Inflammatory macrophage (primary cell): Measurements from ENCODE around the gene ZBTB37.
"Not testable (repeated sequence)": the region's sequence is repeated elsewhere in the genome, so short reads cannot be mapped to it uniquely, and the experiment has no call there.

Source experiments
- DNase-seq, 2 donors: peaks; one replicate each; pipeline ENCODE4 v3.0.0-alpha.2; 2020 to 2022

Gene ZBTB37

GRCh38 chr1:173913111-173913510, 44.9 kb downstream of the ZBTB37 start:
- DNase-seq = no peak

DNA sequence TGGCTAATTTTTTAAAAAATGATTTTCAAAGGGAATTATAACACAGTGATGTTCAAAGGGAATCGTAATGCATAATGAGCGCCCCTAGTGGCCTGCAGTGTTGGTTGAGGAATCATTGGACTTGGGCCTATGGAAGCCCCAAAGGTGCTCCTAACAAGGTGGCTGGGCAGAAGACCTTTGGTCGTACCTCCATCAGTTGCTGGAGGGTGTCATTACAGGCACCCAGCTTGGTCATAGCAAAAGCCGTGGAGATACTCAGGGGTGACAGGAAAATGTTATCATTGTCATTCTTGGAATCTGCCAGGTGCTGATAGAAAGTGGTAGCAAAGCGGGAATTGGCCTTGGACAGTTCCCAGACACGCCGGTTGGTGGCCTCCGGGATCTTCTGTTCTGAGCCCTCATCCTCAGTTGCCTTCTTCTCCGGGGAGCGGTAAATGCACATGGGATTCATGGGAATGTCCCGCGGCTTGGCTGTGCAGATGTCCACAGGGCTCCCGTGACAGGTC, 46.2 kb downstream of the ZBTB37 start:
- peak; percentile 4 to 24 for DNase-seq

- DNase-seq = no peak
Observed at GRCh38 chr1:173915596-173915995, 47.4 kb downstream of the ZBTB37 start.

DNA sequence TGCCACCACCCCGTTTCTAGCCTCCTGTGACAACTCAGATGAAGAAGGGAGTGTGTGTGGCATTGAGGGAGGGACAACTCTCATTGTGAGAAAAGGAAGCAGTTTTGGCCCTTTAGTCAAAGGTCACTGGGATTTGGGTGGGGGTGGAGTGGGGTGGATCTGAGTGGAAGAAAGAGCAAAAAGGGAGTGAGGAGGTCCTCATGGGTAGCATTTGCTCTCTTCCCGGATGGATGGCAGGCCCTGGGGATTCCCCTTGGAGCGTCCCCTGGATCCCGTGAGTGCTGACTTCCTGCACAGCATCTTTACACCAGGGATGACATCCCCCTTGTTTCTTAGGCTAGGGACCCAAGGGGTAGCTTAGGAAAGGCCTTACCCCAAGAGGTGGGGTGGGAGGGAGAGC, 48.5 kb downstream of the ZBTB37 start:
- no peak for DNase-seq

DNA sequence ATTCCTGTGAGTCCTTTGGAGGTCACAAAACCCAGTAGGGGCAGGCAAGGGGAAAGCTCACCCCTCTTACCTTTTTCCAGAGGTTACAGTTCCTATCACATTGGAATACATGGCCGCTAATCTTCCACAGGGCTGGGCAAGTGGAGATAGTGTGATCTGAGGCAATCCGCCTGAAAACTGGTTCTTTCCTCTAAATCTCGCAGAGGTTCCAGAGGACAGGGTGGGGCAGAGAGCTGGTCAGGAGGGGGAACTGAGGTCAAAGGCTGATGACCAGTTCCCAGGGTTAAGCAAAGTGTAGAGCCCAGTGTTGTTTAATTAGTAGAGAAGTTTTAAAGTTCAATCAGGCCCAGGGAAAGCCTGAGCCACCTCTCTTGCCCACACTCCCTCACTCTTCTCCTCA, 49.0 kb downstream of the ZBTB37 start, which contains the start of gene SERPINC1:
TSS of gene SERPINC1 (minus strand) at position 179 of the 400 bp plus-strand sequence. CDS start at position 111, 68 bp downstream.
- no peak for DNase-seq

DNA sequence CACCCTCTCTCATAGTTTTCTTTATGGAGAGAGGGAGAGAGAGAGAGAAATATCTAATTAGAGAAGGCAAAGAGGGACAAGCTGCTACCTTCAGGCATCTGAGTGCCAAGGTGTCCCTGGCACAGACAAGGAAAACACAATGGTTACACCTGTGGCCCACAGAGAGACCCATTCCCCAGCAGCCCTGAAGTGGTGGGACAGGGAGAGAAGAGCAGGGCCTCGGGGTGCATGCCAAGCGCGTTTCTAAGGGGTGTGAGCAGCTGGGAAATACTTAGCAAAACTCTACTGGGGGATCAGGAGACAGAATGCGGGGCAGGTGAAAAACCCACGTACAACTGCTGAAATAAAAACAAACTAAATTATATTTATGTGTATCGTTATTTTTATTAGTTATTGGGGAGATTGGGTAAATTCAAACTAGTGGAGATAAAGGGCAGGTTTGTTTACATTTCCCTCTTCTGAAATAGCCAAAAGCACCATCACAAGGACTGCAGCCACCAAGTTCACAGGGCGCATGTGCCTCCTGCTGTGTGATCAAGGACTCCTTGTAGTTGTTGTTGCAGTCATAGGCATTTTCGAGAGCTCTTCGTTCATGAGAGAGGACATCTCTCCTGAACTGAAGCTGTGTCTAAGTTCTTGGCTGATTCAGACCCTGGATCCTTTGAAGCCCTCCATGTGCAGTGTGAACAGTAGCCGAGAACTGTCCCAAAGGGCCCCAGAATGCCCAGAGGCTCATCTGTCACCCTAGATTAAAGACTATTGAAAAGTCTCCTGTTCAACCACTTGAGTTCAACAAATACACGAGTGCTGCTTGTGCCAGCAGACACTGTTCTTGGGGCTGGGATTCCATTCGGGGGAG, 49.7 kb downstream of the ZBTB37 start:
- no peak for DNase-seq

- no peak for DNase-seq
Observed at GRCh38 chr1:173920861-173921260, 52.7 kb downstream of the ZBTB37 start.

DNA sequence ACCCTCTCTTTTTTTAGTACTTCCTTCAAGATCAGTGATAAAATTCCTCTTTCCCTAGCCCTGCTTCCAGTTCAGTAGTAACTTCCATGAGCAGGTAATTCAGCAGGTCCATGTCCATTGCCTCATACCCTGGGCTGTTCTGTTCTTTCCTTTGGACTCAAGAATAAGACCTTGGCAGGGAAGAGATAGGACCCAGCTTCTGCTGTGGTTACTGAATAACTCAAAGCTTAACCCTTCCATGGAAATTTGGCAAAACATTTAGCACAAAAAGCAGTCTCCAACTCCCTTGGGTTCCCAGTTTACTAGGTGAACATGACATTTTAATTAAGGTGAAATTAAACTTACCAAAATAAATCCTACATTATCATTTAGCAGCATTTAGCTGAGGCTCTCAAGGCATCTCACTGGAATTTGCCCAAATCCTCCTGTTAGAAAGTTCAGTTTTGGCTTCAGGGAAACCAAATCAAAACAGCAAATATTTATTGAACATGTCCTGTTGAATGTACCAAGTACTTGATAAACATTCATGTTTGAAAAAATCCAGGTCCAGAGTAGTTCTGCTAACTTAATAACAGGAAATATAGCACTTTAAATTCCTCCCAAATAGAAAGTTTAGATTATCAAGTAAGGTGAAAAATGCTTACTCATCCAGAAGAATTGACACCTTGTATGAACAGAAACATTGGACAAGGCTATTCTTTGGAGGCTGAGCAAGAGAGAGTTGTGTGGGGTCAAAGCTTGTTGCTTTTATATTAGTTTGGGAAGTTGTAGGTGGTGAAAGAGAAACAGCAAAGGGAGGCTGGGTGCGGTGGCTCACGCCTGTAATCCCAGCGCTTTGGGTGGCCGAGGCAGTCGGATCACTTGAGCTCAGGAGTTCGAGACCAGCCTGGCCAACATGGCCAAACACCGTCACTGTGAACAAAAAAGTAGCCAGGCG, 57.4 kb downstream of the ZBTB37 start:
- DNase-seq = no peak

DNA sequence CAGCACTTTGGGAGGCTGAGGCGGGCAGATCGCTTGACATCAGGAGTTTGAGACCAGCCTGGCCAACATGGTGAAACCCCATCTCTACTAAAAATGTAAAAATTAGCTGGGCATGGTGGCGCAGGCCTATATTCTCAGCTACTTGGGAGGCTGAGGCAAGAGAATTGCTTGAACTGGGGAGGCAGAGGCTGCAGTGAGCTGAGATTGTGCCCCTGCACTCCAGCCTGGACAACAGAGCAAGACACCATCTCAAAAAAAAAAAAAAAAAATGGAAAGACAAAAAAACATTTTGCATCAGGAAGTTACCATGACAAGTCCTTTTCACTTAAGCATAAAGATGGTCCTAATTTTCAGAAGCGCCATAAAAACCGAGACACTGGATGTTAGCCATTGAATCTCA, 62.4 kb downstream of the ZBTB37 start:
- DNase-seq = not testable (repeated sequence)

GRCh38 chr1:173934440-173934839, 66.3 kb downstream of the ZBTB37 start:
- DNase-seq = no peak

GRCh38 chr1:173937062-173937461, 68.9 kb downstream of the ZBTB37 start:
- DNase-seq = no peak

GRCh38 chr1:173946380-173946921, 78.3 kb downstream of the ZBTB37 start:
- no peak for DNase-seq

DNA sequence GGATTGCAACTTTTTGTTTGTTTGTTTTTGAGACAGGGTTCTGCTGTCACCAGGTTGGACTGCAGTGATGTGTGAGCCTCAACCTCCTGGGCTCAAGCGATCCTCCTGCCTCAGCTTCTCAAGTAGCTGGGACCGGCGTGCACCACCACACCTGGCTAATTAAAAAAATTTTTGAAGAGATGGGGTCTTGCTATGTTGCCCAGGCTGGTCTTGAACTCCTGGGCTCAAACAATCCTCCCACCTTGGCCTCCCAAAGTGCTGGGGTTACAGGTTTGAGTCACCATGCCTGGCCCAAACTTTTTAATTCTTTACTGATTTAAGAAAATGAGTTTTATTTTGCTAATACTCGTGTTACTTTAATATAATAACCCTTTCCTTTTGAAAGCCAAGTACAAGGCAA, 80.4 kb downstream of the ZBTB37 start:
- DNase-seq = no peak
